ENCODE results near the gene LDHD.

The LDHD gene

DNA sequence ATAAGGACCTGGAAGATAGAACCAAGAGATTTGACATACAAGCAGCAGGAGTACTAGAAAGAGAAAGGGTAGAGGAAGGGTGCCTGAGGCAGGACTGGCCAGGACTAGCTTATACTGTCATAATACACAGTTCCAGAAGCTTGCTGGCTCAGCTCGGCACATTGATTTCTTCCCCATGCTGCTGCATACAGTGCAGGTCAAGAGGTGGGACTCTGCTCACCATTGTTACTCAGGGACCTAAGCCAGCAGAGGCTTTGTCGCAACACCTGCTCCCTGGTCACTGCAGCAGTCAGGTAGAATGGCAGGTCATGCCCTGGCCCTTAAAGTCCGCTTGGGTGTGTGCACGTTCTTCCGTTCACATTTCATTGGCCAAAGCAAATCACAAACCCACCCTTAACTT lies 32.8 kb downstream of the LDHD start:
- no peak for DNase-seq (ENCODE audit: low read depth, low spot score)
- H3K27ac ChIP-seq: no peak overlapping the region

DNA sequence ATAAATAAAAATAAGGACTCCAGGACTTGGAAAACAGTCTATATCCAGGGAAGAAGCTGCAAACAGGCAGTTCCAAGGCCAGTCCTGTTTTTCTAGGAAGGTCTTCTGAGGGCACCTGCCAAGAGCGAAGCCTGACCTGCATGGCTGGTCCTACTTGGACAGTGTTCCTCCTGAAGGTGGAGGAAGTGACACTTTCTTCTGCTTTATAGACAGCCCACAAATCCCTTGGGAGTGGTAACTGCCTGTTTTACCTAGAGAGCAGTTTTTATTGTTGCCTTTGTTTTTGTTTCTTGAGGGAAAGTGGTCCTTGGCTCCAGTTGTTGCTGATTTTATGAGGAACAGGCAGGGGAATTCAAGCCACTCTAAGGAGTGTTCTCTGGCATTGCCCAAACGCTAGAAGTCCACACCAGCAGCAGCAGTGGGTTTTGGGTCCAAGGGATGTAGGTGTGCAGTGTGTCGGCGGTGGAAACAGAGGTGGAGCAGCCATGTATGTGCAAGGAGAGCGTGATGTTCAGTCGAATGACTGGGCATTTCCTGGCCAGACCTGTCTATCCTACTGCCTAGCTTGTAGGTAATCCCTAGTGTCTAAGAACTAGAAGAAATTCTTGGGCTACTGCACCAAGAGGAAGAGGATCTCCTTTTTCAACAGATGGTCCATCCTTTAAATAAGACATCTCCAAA lies 35.3 kb downstream of the LDHD start:
- no peak for DNase-seq (ENCODE audit: low read depth, low spot score)
- no peak overlapping the region for H3K27ac ChIP-seq

DNA sequence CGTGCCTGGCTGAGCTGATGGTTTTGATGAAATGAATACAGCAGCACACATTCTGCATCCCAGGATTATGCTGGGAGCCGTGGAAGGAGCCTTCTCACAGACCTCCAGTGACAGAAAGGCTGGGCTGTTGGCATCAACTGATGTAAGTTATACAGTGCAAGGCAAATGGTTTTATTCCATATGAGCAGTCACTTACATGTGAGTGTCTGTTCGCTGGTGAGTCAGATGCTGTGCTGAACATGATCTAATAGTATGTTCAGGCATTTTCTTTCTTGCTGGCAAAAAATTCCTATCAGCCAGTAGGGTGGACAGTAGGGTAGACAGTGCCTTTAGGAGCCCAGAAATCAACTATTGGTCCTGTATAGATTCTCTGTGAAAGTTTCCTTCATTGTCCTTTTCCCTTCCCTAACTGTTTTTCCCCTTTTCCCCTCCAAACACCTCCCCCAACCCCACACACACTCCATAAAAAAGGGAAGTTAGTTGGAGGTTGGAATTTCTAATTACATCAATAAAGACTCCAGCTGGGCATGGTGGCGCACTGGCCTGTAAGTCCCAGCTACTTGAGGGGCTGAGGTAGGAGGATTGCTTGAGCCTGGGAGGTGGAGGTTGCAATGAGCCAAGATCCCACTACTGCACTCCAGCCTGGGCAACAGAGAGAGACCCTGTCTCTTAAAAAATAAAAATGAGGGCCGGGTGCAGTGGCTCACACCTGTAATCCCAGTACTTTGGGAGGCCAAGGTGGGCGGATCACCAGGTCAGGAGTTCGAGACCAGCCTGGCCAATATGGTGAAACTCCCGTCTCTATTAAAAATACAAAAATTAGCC lies 36.2 kb downstream of the LDHD start:
- DNase-seq (ENCODE audit: low read depth, low spot score): peak; percentile 24
- no peak overlapping the region for H3K27ac ChIP-seq

DNA sequence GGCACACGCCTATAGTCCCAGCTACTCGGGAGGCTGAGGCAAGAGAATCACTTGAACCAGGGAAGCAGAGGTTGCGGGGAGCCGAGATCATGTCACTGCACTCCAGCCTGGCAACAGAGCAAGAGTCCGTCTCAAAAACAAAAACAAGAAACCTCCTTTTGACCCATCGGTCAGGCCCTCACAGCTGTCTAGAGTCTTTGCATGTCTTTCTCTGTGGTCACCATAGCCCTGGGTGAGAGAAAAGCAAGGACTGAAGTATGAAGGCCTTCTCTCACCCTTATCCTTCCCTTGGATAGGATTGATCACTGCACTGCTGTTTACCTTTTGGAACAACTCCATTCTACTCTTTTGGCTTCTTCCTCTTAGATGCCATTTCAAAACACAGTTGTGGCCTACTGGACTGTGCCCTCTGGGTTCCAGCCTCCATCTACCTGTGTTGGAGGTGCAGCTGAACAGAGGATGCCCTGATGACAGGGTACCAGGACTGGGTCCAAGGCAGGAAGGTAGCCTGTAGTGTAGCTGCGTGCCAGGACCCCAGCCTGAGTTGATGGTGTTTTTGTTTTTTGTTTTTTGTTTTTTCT lies 37.1 kb downstream of the LDHD start:
- DNase-seq (ENCODE audit: low read depth, low spot score): no peak
- no peak overlapping the region for H3K27ac ChIP-seq

DNA sequence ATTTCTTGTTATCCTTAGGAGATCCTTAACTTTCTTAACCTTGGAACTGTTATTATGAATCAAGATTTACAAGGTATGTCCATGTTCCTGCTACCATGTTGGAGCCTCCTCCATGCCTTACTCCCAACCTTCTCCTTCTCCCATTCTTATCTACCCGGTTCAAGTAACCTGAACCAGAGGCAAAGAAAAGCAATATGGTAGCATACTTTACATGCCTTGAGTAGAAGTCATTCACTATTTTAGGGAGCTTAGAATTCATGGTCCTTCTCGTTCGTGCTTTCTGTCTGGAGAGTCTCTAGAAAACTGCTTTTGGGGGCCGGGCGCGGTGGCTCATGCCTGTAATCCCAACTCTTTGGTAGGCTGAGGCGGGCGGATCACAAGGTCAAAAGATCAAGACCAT lies 37.7 kb downstream of the LDHD start:
- no peak for DNase-seq (ENCODE audit: low read depth, low spot score)
- no peak overlapping the region for H3K27ac ChIP-seq

DNA sequence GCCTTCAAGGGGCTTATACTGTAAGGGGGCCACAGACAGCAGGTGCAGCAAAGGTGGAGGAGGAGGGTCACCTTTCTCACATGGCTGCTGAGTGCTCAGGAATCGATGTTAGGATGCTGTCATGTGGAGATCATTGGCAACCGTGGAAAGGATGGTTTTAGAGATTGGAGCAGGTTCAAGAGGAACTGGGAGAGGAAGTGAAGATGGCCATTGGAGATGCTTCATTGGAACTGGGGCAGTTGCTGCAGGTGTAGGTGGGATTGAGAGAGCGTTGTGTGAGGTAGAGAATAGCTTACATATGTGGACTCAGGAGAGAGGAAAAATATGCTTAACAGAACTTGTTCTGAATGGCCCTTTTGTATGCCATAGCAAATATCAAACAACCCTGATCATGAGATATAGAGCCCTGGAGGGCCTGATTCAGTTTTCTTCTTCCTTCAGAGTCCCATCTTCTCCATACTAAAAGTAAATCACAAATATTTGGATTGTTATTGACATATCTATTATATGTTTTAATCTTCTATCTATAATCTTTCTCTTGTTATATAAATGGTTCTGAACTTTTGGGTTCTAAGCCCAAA lies 40.8 kb downstream of the LDHD start:
- H3K27ac ChIP-seq: no peak overlapping the region

DNA sequence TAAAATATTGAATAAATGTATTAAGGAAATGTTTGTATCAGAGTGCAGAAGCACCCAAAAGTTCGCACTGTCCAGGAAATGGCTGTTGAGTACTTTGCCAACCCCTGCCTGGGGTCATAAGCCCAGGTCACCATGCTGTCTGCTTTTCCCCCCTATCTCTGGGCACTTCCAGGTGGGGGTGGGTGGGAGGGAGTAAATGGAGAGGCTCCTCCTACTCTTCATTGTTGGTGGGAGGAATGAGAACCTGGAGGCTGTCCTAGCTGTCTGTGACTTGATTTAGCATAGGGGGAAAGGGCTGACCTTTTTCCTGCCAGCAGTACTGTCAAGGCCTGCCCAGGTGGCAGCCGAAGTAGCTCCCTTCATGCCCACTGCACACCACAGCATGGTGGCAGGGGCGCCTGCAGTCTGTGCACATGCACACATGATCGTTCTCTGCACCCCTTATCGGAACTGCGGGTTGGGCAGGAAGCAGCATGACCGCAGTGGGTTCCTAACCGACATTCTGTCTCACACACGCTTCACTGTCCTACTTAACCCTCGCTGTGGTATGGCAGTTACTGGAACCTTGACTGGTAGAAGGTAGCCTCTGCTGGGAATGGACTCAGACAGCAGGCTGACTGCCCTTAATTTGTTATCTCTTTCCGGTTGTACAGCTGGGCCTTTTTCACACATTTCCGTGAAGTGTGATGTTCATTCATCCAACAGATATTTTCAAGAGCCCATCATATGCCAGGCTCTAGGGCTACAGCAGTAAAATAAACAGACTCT lies 41.5 kb downstream of the LDHD start:
- DNase-seq (ENCODE audit: low read depth, low spot score): no peak
- H3K27ac ChIP-seq: no peak overlapping the region

More for the DNA sequence above, 40.8 kb downstream of the LDHD start:
- DNase-seq (ENCODE audit: low read depth, low spot score): no peak

DNA sequence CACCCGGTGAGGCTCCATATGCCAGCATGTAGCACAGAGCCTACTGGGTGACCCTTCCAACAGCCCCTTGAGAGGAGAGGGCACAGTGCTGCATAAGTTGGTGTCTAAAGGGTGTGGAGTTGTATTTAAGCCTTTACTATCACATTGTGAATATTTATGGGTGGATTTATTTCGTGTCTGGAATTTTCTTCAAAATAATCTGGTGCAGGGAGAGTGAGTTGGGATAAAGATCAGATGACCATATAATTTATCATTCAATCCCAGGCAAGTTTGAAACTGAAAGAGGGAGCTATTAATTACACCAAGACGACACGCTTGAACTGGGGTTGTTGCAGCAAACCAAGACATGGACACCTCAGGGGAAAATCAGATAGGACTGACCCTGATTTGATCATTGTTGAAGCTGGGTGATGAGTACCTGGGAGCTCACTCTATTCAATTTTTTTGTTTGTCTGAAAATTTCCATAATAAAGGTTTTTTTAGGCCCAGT lies 42.2 kb downstream of the LDHD start:
- H3K27ac ChIP-seq: no peak overlapping the region
- no peak for DNase-seq (ENCODE audit: low read depth, low spot score)

DNA sequence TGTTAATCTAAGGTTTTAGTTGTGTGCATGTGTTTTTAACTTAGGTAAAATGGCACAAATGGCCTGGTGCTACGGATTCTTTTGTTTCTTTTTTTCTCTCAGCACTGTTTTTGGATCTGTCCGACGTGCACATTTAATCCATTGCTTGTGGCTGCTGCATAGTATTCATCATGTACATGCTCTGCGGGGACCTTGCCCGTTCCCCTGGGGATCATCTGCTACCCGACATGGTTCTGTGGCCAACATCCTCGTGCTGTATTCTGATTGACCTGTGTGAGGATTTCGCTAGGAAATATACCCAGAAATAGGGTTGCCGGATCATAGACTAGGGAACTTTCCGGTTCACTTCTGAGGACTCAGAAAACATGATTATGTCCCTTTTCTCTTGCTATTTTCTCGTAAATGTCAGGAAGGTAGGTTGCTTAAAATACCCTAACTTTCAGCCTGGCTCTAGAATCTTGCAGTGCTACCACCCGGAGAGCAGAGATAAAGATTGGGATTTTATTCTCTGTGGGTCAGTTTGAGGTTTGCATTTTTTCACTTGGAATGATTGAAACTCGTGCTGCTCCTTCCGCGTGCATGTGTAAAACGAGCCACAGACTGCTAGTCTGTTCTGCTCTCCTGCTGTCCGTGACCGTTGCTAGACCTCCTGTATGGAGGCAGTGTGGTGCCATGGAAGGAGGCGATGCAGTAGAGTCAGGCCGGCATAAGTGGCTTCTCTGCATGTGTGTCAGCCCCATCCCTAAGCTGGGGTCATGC lies 42.9 kb downstream of the LDHD start:
- DNase-seq (ENCODE audit: low read depth, low spot score): no peak
- no peak overlapping the region for H3K27ac ChIP-seq

DNA sequence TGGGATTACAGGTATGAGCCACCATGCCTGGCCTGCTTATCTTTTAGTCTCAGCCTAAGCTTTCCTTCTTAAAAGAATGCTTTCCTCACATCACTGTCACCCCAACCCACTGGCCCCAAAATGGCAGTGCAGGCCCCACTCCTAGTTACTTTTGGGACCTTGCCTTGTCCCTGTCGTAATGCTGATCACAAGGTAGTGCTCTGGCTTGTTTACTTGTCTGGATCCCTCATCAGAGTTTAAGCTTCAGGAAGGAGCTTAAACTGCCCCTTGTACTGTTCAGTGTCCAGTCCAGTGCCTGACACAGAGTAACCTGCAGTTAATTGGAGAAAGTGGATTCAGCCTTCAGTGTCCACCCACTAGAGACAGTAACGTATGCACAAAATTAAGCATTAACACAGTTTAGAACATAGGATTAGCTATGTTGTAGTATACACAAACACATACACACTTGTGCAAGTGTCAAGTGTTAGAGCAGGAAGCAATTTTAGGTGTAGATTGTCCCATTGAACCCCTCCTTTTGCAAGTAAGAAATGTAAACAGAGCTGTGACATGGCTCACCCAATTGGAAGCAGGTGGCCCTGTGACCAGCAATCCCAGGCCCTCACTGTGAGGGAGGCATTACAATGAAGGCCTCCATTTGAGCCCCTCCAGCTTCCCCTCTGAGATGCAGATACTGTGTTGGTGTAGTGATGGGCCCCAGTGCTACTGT lies 44.2 kb downstream of the LDHD start:
- no peak overlapping the region for H3K27ac ChIP-seq
- no peak for DNase-seq (ENCODE audit: low read depth, low spot score)

DNA sequence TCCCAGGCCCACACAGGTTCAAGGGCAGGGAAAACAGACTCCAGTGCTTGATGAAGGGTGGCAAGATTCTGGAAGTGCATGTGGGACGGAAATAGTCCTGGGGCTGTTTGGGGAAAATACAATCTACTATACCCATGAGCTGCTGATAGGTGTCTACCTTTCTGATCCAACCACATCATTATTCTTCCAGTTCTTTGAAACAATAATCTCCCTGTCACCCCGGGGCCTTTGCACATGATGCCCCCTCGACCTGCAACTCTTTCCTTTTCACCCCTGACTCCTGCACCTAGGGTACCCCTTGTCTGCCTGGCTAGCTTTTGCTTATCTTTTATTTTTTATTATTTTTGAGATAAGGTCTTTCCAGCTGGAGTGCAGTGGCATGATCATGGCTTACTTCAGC lies 45.0 kb downstream of the LDHD start:
- no peak overlapping the region for H3K27ac ChIP-seq
- no peak for DNase-seq (ENCODE audit: low read depth, low spot score)

DNA sequence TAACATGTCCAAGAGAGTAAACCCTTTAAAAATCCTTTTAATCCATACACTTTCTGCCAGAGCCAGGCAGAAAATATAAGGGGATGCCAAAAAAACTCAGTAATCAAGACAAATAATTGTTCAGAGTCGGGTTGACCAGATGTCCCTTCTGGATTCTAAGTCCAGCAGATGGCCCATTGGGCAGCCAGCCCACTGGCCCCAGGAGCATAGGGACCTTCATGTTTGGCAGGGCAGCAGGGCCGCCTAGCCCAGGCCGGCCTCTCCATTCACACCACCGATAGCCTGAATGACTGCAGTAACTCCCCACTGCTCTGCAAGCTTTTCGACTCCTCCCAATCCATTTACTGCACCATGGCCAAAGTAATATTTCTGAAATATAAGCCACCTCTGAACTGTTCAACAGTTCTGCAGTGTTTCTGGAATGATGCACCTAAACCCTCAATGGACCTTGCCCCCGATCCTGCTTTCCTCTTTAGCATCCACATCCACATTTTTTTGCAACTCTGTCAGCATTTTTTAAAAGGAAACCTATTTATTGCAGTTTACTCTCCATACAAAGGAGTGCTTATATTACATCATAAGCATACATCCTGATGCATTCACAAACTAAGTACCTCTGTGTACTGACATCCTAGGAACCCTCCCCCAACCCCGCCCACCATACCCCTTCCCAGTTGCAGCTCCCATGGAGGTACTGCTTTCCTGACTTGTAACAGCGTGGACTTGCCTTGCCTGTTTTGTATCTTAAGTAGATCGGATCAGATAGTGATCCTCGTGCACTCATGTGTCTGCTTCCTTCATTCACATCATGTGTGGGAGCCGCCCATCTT lies 46.4 kb downstream of the LDHD start:
- no peak for DNase-seq (ENCODE audit: low read depth, low spot score)
- no peak overlapping the region for H3K27ac ChIP-seq

DNA sequence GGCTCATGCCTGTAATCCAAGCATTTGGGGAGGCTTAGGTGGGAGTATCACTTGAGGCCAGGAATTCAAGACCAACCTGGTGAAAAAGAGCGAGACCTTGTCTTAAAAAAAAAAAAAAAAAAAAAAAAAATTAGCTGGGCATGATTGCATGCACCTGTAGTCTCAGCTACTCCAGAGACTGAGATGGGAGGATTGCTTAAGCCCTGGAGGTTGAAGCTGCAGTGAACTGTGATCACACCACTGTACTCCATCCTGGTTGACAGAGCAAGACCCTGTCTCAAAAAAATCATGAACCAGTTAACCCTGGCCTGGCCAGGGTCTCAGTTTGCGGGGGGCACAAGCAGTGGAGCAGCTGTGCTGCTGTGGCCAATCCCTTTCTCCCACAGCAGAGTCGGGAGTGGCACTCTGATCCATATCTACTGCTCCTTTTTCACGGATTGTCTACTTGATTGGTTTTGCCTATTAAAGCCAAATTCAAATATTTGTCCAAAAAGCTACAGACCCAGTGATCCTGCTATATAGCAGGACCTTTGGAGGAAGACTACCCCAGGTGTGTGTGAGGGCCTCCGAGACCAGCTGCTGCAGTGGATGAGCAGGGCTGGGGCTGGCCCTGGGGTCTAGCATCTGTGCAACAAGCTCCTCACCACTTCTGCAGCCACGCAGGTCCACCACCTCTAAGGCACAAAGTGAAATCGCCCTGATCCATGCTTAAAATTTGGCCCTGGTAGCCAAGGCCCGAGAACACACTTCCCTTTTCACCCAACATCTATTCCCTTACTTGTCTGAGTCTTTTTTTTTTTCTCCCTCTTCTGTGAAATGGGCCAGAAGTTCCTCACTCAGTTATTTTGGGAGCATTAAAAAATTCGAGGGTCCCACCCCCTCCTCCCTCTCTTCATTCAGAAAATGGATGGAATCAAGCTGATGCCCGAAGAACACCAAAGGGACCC lies 48.2 kb downstream of the LDHD start:
- no peak overlapping the region for H3K27ac ChIP-seq
- no peak for DNase-seq (ENCODE audit: low read depth, low spot score)

DNA sequence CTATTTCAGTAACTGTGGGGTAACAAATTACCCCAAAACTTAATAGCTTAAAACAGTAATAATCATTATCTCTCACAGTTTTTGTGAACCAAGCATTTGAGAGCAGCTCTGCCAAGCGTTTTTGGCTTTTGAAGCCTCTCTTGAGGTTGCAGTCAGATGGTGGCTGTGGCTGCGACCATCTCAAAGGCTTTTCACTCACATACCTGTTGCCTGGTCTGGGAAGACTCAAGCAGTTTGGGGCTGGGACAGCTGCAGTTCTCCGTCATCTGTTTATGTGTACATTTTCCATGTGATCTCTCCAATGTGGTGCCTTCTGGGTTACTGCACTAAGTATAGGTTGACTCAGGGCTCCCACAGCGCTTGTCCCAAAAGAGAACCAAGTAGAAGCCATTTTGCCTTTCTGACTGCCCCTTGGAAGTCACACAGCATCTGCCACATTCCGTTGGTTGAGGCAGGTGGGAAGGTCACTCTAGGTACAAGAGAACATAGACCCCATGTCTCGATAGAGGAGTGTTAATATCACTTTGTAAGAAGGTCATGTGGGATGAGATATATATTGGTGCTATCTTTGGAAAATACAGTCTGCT lies 49.6 kb downstream of the LDHD start:
- no peak overlapping the region for H3K27ac ChIP-seq
- DNase-seq (ENCODE audit: low read depth, low spot score): no peak

DNA sequence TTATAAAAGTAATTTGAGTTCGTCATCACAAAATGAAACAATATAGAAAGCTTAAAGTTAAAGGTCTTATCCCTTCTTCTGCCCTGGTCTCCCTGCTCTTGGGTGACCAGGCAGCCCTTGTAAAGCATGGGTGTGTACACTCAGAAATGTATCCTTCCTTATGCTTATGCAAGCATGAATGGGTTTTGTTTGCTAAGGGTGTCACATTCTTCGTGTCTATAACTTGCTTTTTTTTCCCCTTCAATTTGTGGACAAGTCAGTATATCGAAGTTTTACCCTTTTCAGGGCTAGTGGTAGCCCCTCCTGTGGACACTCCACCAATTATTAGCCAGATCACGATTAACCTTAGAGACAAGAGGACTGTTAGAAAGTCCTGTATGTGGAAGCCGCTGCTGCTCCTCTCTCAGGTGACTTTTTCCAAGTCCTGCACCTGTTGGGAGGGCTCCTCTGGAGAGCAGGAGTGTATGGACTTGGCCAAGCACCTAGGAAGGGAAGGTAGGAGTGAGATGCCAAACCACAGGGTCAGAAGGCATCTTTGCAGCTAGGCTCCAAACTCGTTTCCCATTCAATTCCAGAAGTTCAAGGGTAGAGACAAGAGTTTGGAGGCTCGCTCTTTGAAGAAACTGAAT lies 50.9 kb downstream of the LDHD start:
- peak overlapping the region; percentile 32 for H3K27ac ChIP-seq

DNA sequence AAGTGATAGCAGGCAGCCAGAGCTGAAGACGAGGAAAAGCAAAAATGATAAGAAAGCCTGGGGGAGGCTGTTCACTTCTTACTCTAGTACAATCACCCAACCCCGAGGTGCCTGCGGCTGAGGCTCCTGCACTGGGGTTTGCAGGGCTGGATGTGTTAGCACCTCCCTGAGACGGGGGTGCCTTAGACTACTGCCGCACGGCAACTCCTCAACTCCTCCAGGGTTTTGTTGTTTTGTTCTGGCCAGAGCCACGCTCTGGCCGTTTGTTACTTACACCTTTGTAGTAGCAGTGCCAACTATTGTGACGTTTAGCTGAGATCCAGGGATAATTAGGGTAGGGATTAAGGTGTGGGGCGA lies 51.5 kb downstream of the LDHD start:
- DNase-seq (ENCODE audit: low read depth, low spot score): no peak
- peak overlapping the region; percentile 32 for H3K27ac ChIP-seq

More for the DNA sequence above, 50.9 kb downstream of the LDHD start:
- DNase-seq (ENCODE audit: low read depth, low spot score): peak; percentile 12
